GM19463 (cell line): ENCODE results near the gene TRIM75.
A peak's percentile ranks its signal among the peaks of the same experiment; 100 is the strongest.
"Not testable (repeated sequence)": the region's sequence is repeated elsewhere in the genome, so short reads cannot be mapped to it uniquely, and the experiment has no call there.

ENCODE experiments used
- ATAC-seq: cut with Tn5 transposase; IDR thresholded peaks from one replicate; pipeline ENCODE4 v1.9.1; 2021; ENCODE audit warnings: mild to moderate bottlenecking, moderate library complexity; ENCODE audit not compliant: unreplicated experiment

The TRIM75 gene

GRCh38 chr4:165073346-165073745 is 19.7 kb downstream of the TRIM75 start:
- ATAC-seq: not testable (repeated sequence)

GRCh38 chr4:165077034-165077578 is 23.4 kb downstream of the TRIM75 start:
- no peak for ATAC-seq

GRCh38 chr4:165079476-165079875 is 25.8 kb downstream of the TRIM75 start:
- peak; percentile 76 for ATAC-seq

GRCh38 chr4:165084787-165085186 is 31.1 kb downstream of the TRIM75 start:
- ATAC-seq: not testable (repeated sequence)

- ATAC-seq: no peak
Measured at GRCh38 chr4:165085946-165086345, 32.3 kb downstream of the TRIM75 start.

GRCh38 chr4:165088366-165088765 is 34.7 kb downstream of the TRIM75 start:
- no peak for ATAC-seq

- ATAC-seq: not testable (repeated sequence)
Measured at GRCh38 chr4:165092187-165092586, 38.5 kb downstream of the TRIM75 start.

- no peak for ATAC-seq
Measured at GRCh38 chr4:165094873-165095272, 41.2 kb downstream of the TRIM75 start.

GRCh38 chr4:165095291-165095690 is 41.6 kb downstream of the TRIM75 start:
- no peak for ATAC-seq

GRCh38 chr4:165096776-165097175 is 43.1 kb downstream of the TRIM75 start:
- peak; percentile 44 for ATAC-seq

- no peak for ATAC-seq
Measured at GRCh38 chr4:165101641-165102040, 48.0 kb downstream of the TRIM75 start.

- ATAC-seq: no peak
Measured at GRCh38 chr4:165106518-165106917, 52.9 kb downstream of the TRIM75 start.
